ENCODE measurements around the gene CLEC11A.
"Not testable (repeated sequence)": the region's sequence is repeated elsewhere in the genome, so short reads cannot be mapped to it uniquely, and the experiment has no call there.

The CLEC11A gene

GRCh38 chr19:50763521-50763920 is 40.4 kb downstream of the CLEC11A start:
- DNase-seq: not testable (repeated sequence)

GRCh38 chr19:50764409-50764808 is 41.2 kb downstream of the CLEC11A start:
- DNase-seq: no peak

- not testable (repeated sequence) for DNase-seq
Measured at GRCh38 chr19:50766746-50767145, 43.6 kb downstream of the CLEC11A start.

GRCh38 chr19:50767263-50767662 is 44.1 kb downstream of the CLEC11A start:
- not testable (repeated sequence) for DNase-seq

- no peak for DNase-seq
Measured at GRCh38 chr19:50768277-50768676, 45.1 kb downstream of the CLEC11A start.

GRCh38 chr19:50770164-50770563 is 47.0 kb downstream of the CLEC11A start, which contains the start of gene GPR32:
TSS of gene GPR32 (plus strand) at chr19:50770464. CDS start at chr19:50770601, 137 bp downstream.
- DNase-seq: not testable (repeated sequence)

GRCh38 chr19:50770888-50771287 is 47.7 kb downstream of the CLEC11A start:
- no peak for DNase-seq

GRCh38 chr19:50772476-50772875 is 49.3 kb downstream of the CLEC11A start:
- peak; percentile 11 for DNase-seq

- not testable (repeated sequence) for DNase-seq
Measured at GRCh38 chr19:50772912-50773311, 49.7 kb downstream of the CLEC11A start.

- not testable (repeated sequence) for DNase-seq
Measured at GRCh38 chr19:50773454-50773853, 50.3 kb downstream of the CLEC11A start.
